Vagina (tissue), 2 donors: ENCODE measurements around the gene GNG7. TPM values are rescaled to one million over a fixed set of nuclear protein-coding genes. Genes with fewer than 3 reads are reported as not detected.
A peak's percentile ranks its signal among the peaks of the same experiment; 100 is the strongest.
"Not testable (repeated sequence)": the region's sequence is repeated elsewhere in the genome, so short reads cannot be mapped to it uniquely, and the experiment has no call there.

Experiments used
- DNase-seq, 2 donors: peaks; one replicate each; pipeline ENCODE4 v3.0.0-alpha.2; 2017; ENCODE audit errors: extremely low spot score in 2 of 2
- H3K27ac ChIP-seq: fragments of 200-600 bp; sonication (generic); one replicate; pipeline ENCODE4 v1.5.1; 2019
- H3K27me3 ChIP-seq: fragments of 200-600 bp; sonication (generic); one replicate; pipeline ENCODE4 v1.5.1; 2019
- H3K36me3 ChIP-seq, 2 donors: fragments of 200-600 bp; sonication (generic); one replicate each; pipeline ENCODE4 v1.5.1; 2017 to 2019
- H3K4me1 ChIP-seq: fragments of 200-600 bp; sonication (generic); one replicate; pipeline ENCODE4 v1.5.1; 2019
- H3K4me3 ChIP-seq, 2 donors: fragments of 200-600 bp; sonication (generic); 1 replicate in 1 of 2; 2 replicates in 1 of 2; pipeline ENCODE4 v1.5.1; 2016 to 2019
- H3K9me3 ChIP-seq: fragments of 200-600 bp; sonication (generic); one replicate; pipeline ENCODE4 v1.5.1; 2019
- CTCF ChIP-seq, 3 experiments: fragments of 450-650 bp in 2 of 3; fragments of 200-600 bp in 1 of 3; sonication (generic) in 1 of 3; IDR thresholded peaks; one replicate each; pipeline ENCODE4 v1.5.1; 2017 to 2019; ENCODE audit warnings: antibody characterized with exemption in 3 of 3, mild to moderate bottlenecking in 2 of 3, moderate library complexity in 2 of 3
- POLR2A ChIP-seq, 2 donors: fragments of 450-650 bp; IDR thresholded peaks; one replicate each; pipeline ENCODE4 v1.6.1; 2017; ENCODE audit warnings: antibody characterized with exemption in 2 of 2, mild to moderate bottlenecking in 2 of 2, moderate library complexity in 2 of 2
- POLR2AphosphoS5 ChIP-seq, 2 donors: sonication (generic); formaldehyde crosslinking; IDR thresholded peaks; one replicate each; pipeline ENCODE4 v1.9.0; 2017; ENCODE audit warnings: antibody characterized with exemption in 2 of 2, mild to moderate bottlenecking in 2 of 2, low read depth in 1 of 2; ENCODE audit not compliant: insufficient read depth in 1 of 2
- intact Hi-C: fragments of 100-400 bp; cut with DNase I; formaldehyde crosslinking; loops from one replicate; pipeline ENCODE4 v1.15.1; 2023
- total RNA-seq: library from RNA; depleted of rRNA; stranded (reverse); fragments of >200 nt; gene quantifications from one replicate; pipeline ENCODE4 v1.2.3, GENCODE V29; 2016

Gene GNG7
- total RNA-seq, 1 donor from 2014 or later, result 2.0 TPM

DNA sequence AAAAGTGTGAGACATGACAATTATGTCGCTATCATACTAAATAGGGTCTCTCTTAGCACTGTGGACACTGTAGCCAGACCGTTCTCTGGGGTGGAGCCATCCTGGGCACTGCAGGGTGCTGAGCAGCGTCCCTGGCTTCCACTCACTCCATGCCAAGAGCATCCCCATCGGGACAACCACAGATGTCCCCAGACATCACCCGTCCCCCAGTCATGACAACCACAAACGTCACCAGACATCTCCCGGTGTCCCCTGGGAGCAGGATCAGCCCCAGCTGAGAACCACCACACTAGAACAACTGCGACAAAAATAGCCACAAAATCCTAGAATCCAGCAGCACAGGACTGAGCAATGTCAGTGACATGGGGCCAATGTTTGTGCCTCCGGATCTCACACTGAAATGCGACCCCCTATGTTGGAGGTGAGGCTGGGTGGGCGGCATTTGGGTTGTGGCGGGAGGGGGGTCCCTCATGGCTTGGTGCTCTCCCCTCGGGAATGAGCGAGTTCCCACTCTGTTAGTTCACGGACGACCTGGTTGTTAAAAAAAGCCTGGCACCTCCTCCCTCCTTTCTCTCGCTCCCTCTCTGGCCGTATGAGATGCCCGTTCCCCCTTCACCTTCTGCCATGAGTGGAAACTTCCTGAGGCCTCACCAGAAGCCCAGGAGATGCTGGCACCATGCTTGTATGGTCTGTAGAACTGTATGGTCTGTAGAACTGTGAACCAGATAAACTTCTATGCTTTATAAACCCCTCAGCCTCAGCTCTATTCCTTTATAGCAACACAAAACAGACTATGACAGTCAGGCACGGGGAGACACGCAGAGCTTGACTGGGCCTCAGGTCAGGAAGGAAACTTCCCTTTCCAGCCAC, 132.7 kb downstream of the GNG7 start:
- intact Hi-C loops, result no loop called here
- Histone ChIP-seq H3K4me3 (no peak overlapping the region), H3K4me1 (no peaks in the 10 kb centered on the region), H3K27ac (no peak overlapping the region), H3K9me3 (no peaks in the 10 kb centered on the region), H3K36me3 (no peaks in the 10 kb centered on the region), H3K27me3 (no peaks in the 10 kb centered on the region)
- no peak for DNase-seq
- TF ChIP-seq CTCF (IDR thresholded peaks at IDR 0.05), result no peak
- no peak for TF ChIP-seq POLR2A (IDR thresholded peaks at IDR 0.05)
- TF ChIP-seq POLR2AphosphoS5 (IDR thresholded peaks at IDR 0.05; ENCODE audit: insufficient read depth in 1 of 2, low read depth in 1 of 2), result no peak

DNA sequence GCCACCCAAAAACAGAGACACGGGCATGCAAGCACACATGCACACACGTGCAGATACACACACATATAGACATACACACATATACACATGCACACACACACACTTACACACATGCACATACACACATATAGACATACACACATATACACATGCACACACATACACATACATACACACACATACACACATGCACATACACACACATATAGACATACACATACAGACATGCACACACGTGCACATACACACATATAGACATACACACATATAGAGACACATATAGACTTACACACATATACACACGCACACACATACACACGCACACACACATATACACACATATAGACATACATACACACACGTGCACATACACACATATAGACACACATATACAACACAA, 134.5 kb downstream of the GNG7 start:
- Histone ChIP-seq H3K36me3 (no peaks in the 10 kb centered on the region), H3K27me3 (no peaks in the 10 kb centered on the region), H3K4me1 (no peaks in the 10 kb centered on the region), H3K27ac (no peak overlapping the region), H3K4me3 (no peak overlapping the region), H3K9me3 (no peaks in the 10 kb centered on the region)
- no peak for DNase-seq
- intact Hi-C loops, result no loop called here
- TF ChIP-seq CTCF (IDR thresholded peaks at IDR 0.05) (no peak), POLR2A (IDR thresholded peaks at IDR 0.05) (no peak), POLR2AphosphoS5 (IDR thresholded peaks at IDR 0.05; ENCODE audit: insufficient read depth in 1 of 2, low read depth in 1 of 2) (no peak)

GRCh38 chr19:2567580-2567979, 134.9 kb downstream of the GNG7 start:
- intact Hi-C loops, result no loop called here
- Histone ChIP-seq H3K27ac (no peak overlapping the region), H3K36me3 (no peaks in the 10 kb centered on the region), H3K4me3 (no peak overlapping the region), H3K4me1 (no peaks in the 10 kb centered on the region), H3K27me3 (no peaks in the 10 kb centered on the region), H3K9me3 (no peaks in the 10 kb centered on the region)
- no peak for TF ChIP-seq POLR2A (IDR thresholded peaks at IDR 0.05)
- TF ChIP-seq CTCF (IDR thresholded peaks at IDR 0.05), result no peak
- peak in 1 of 2 donors; percentile 48 for TF ChIP-seq POLR2AphosphoS5 (IDR thresholded peaks at IDR 0.05; ENCODE audit: insufficient read depth in 1 of 2, low read depth in 1 of 2)
- no peak for DNase-seq

DNA sequence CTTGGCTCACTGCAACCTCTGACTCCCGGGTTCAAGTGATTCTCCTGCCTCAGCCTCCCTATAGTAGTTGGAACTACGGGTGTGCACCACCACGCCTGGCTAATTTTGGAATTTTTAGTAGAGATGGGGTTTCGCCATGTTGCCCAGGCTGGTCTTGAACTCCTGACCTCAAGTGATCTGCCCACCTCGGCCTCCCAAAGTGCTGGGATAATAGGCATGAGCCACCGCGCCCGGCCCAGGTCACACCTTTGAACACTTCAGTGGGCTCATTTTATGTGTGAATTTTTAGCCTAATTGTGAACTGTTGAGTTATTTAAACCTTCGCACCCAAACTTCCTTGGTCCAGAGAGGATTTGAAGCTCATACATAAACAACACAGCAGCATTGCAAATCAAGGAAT, 138.9 kb downstream of the GNG7 start:
- H3K9me3 ChIP-seq, H3K36me3 ChIP-seq, H3K4me3 ChIP-seq, intact Hi-C loops, H3K27ac ChIP-seq, H3K4me1 ChIP-seq, H3K27me3 ChIP-seq, DNase-seq: not testable (repeated sequence)

- Histone ChIP-seq H3K4me3 (no peak overlapping the region), H3K9me3 (no peaks in the 10 kb centered on the region), H3K27me3 (no peaks in the 10 kb centered on the region), H3K27ac (no peak overlapping the region), H3K36me3 (no peaks in the 10 kb centered on the region), H3K4me1 (no peaks in the 10 kb centered on the region)
- no peak for DNase-seq
- intact Hi-C loops, result no loop called here
- TF ChIP-seq CTCF (IDR thresholded peaks at IDR 0.05), result no peak
- no peak for TF ChIP-seq POLR2AphosphoS5 (IDR thresholded peaks at IDR 0.05; ENCODE audit: insufficient read depth in 1 of 2, low read depth in 1 of 2)
- TF ChIP-seq POLR2A (IDR thresholded peaks at IDR 0.05), result no peak
Observed at GRCh38 chr19:2561895-2562294, 140.6 kb downstream of the GNG7 start.
